HG02973 (cell line): ENCODE data around the gene CEP78.

ENCODE experiments used
- ATAC-seq: cut with Tn5 transposase; IDR thresholded peaks from one replicate; pipeline ENCODE4 v1.9.1; 2021; ENCODE audit warnings: moderate library complexity; ENCODE audit not compliant: unreplicated experiment

The CEP78 gene

GRCh38 chr9:78304357-78304756, 68.5 kb downstream of the CEP78 start:
- no peak for ATAC-seq

- ATAC-seq: no peak
Observed at GRCh38 chr9:78306222-78307076, 70.6 kb downstream of the CEP78 start.

- no peak for ATAC-seq
Observed at GRCh38 chr9:78307360-78307759, 71.5 kb downstream of the CEP78 start.

- ATAC-seq: no peak
Observed at GRCh38 chr9:78309066-78309465, 73.2 kb downstream of the CEP78 start.

GRCh38 chr9:78311075-78311474, 75.2 kb downstream of the CEP78 start:
- ATAC-seq: no peak

GRCh38 chr9:78311886-78312524, 76.1 kb downstream of the CEP78 start:
- ATAC-seq: no peak

GRCh38 chr9:78314550-78314949, 78.7 kb downstream of the CEP78 start:
- ATAC-seq: no peak

- no peak for ATAC-seq
Observed at GRCh38 chr9:78314953-78315870, 79.3 kb downstream of the CEP78 start.

- no peak for ATAC-seq
Observed at GRCh38 chr9:78316166-78316892, 80.5 kb downstream of the CEP78 start.

GRCh38 chr9:78319197-78320029, 83.5 kb downstream of the CEP78 start:
- no peak for ATAC-seq

GRCh38 chr9:78320030-78320693, 84.3 kb downstream of the CEP78 start:
- no peak for ATAC-seq

GRCh38 chr9:78320875-78321496, 85.1 kb downstream of the CEP78 start:
- ATAC-seq: no peak

GRCh38 chr9:78321505-78321904, 85.6 kb downstream of the CEP78 start:
- no peak for ATAC-seq

- ATAC-seq: no peak
Observed at GRCh38 chr9:78324068-78324650, 88.3 kb downstream of the CEP78 start.

- no peak for ATAC-seq
Observed at GRCh38 chr9:78324682-78325081, 88.8 kb downstream of the CEP78 start.

- ATAC-seq: no peak
Observed at GRCh38 chr9:78325343-78325742, 89.5 kb downstream of the CEP78 start.

- ATAC-seq: no peak
Observed at GRCh38 chr9:78325846-78326360, 90.0 kb downstream of the CEP78 start.

GRCh38 chr9:78326564-78326963, 90.7 kb downstream of the CEP78 start:
- no peak for ATAC-seq
